ENCODE measurements around the gene CSTPP1. TPM values are rescaled to one million over a fixed set of nuclear protein-coding genes. Genes with fewer than 3 reads are reported as not detected.

Gene CSTPP1
- total RNA-seq, 1 donor from 2014 or later = 18.0 TPM

DNA sequence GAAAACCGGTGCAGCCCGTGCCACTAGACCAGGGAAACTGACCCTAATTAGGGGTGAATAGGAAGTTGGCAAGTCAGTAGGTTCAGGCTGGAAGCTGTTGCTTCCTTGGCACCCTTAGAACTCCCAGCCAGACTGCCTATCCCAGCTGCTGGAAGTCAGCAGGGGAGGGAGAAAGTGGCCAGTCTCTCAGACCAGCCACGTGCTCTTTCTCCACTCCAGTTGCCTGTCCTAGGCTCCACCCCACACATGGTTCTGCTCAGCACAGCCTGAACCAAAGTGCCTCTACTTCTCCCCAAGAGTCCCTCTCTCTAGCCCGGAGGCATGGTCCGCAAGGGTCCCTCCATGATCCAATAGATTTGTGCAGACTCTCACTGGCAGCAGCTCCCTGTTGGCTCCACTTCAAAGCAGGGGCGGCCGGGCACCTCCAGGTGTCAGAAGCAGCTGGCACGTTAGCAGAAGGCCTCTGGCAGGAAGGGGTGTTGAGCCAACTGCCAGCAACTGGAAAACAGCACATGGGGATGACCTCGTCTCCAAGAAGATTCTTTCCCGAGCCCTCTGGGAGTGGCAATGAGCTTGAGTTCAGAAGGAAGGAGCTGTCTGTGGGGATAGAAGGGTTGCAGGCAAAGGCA is 212.5 kb downstream of the CSTPP1 start:
- Mint-ChIP-seq H3K4me1 (peaks cover 6% of the 10 kb centered on the region), H3K27me3 (no peaks in the 10 kb centered on the region)
- intact Hi-C loops (cut with micrococcal nuclease) = no loop called here

DNA sequence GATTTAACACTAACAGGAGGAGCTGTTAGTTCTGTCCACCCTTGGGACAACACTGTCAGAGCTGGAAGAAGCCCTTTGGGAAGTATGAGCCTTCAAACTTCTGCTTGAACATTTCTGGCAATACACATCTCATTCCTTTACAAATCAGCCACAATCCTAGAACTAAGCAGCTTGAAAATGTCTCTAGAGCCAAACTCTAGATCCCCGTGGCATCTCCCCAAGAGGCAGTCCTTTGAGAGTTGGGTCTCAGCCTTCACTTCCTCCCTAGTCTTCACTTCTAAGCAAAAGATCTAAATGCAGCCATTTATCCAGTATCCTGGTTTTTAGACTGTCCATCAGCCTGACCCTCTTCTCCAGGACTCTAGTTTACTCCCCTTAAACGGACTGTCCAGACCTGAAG is 213.2 kb downstream of the CSTPP1 start:
- intact Hi-C loops (cut with micrococcal nuclease) = no loop called here
- Mint-ChIP-seq H3K4me3 (no peak overlapping the region), H3K36me3 (ENCODE audit: low read depth) (no peaks in the 10 kb centered on the region), H3K4me1 (peaks cover 7% of the 10 kb centered on the region), H3K9me3 (no peaks in the 10 kb centered on the region), H3K27me3 (no peaks in the 10 kb centered on the region), H3K27ac (no peak overlapping the region)
- no peak for DNase-seq

More for the DNA sequence above, 212.5 kb downstream of the CSTPP1 start:
- H3K36me3 Mint-ChIP-seq (ENCODE audit: low read depth) = no peaks in the 10 kb centered on the region
- H3K4me3 Mint-ChIP-seq = no peak overlapping the region
- no peak overlapping the region for H3K27ac Mint-ChIP-seq
- DNase-seq = no peak
- no peaks in the 10 kb centered on the region for H3K9me3 Mint-ChIP-seq

DNA sequence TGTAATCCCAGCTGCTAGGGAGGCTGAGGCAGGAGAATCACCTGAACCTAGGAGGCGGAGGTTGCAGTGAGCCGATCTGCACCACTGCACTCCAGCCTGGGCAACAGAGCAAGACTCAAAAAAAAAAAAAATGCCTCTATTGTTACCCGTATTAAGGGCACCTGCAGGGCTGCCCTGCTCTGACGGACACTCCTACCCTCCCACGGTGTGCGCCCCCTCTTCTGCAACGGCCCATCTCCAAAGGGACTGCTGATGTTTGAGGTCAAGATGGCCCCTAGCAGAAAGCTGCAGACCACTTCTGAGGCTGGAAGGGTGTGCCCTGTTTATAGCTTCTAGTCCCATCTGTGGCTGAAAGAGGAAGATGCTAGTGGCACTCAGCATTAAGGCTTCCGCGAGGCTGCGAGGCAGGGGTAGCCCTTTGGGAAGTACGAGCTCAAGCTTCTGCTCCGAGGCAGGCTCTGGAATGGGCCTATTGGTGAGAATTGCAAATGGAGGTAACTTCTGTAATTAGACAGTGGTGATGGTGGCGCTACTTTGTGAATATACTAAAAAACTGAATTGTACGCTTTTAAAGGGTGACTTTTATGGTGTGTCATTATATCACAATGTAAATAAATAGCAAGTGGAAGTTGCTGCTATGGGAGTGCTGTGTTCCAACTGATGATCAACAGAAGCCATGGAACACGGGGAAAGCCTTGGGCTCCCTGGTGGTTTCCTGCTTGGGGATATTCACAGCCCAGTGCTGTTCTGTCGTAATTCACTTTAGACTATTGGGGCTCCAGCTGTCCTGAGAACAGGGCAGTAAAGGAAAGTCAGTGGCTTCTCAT is 215.8 kb downstream of the CSTPP1 start:
- intact Hi-C loops (cut with micrococcal nuclease) = no loop called here
- H3K9me3 Mint-ChIP-seq = no peaks in the 10 kb centered on the region
- peaks cover 16% of the 10 kb centered on the region for H3K4me1 Mint-ChIP-seq

DNA sequence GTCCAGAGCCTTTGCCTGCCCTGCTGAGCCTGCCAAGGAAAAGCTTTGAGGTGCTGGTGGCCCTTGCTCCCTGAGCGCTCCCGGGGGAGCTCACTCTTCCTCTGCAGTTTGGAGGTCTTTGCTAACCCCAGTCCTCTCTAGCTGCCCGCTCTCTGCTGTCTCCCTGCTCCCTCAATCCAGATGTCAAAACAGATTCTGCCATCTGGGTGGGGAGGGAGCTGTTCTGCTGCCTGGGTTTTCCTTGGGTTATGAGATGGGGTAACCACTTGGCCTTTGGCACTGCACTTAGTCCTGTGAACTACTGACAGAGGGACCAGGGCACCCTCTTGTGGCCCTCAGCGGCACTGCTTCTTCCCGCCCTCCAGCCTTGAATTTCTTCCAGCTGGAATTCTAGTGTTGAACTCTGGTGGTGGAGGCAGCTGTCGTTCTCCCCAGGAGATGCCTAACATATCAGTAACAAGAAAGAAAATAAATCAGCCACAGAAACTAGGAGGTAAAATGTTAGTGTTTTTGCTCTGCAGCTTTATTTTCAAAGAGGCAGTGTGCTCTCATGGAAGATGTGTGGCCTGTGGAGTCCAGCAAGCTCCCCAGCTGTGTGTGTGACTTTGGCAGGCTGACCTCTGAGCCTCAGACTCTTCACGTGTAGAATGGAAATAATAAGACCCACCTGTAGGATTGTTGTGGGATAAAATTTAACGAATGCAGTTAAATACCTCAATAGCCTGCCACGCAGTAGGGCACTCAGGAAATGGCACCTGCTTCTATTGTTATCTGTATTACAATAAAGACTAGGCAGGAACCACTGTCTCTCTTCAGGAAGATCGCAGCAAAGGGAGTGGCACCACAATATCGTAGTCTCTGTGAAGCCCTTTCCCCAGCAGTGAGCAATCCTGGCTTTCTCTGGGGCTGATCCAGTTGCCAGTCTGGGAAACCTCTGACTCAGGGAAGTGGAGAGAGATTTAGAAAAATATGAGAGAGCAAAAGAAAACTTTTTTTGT is 216.7 kb downstream of the CSTPP1 start:
- H3K27ac Mint-ChIP-seq = no peak overlapping the region

More for the DNA sequence above, 215.8 kb downstream of the CSTPP1 start:
- no peak overlapping the region for H3K4me3 Mint-ChIP-seq
- H3K27me3 Mint-ChIP-seq = no peaks in the 10 kb centered on the region
- no peak for DNase-seq
- no peak overlapping the region for H3K27ac Mint-ChIP-seq
- no peaks in the 10 kb centered on the region for H3K36me3 Mint-ChIP-seq (ENCODE audit: low read depth)

DNA sequence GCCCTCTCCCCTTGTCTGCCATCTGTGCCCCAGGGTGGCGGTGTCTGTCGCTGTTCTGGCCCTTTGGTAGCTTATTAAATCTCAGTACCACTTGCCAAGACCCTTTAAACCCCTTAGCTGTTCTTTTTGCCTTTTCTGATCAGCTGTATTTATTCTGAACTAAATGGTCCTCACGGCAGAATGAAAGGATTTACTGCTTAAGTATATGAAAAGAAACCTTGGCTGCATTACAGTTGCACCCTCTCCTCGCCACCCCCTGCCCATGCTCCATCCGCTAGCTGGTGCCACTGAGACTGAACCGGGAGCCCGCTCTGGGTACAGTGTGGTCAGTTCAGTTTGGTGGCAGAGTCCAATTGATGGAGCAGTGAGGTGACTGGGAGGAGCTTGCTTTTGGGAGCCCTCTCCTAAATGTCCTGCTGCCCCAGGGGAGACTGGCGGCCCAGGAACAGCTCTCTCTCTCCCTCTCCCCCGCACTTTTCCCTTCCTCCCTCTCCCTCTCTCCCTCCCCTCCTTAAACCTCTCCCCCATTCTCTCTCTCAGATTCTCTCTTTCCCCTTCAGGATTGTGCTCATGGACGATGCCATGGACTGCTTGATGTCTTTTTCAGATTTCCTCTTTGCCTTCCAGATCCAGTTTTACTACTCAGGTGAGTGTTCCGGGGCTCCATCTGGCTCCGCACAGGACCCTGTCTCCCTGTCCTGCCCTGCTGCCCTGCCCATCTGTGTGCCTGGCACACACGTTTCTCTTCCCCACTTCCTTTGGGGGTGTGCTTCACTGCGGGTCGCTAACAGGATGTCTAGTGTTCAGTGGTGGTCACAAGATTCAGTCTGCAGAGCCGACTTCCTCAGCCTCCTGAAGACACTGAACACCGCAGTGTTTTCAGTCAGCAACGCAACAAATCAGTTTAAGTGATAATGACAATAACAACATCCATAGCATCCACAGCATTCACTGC is 218.3 kb downstream of the CSTPP1 start:
- DNase-seq = peak; percentile 76
- Mint-ChIP-seq H3K4me3 (peak overlapping the region; percentile 50), H3K36me3 (ENCODE audit: low read depth) (no peaks in the 10 kb centered on the region), H3K9me3 (no peaks in the 10 kb centered on the region), H3K27me3 (no peaks in the 10 kb centered on the region), H3K4me1 (peaks cover 16% of the 10 kb centered on the region), H3K27ac (peak overlapping the region; percentile 51)
- intact Hi-C loops (cut with micrococcal nuclease) = no loop called here

More for the DNA sequence above, 216.7 kb downstream of the CSTPP1 start:
- H3K27me3 Mint-ChIP-seq = no peaks in the 10 kb centered on the region
- peaks cover 16% of the 10 kb centered on the region for H3K4me1 Mint-ChIP-seq
- intact Hi-C loops (cut with micrococcal nuclease) = loop anchor here (1.0 kb wide), 2 partner anchors 233 to 264 kb away; no protein-coding TSS in a partner anchor
- H3K9me3 Mint-ChIP-seq = no peaks in the 10 kb centered on the region
- no peak overlapping the region for H3K4me3 Mint-ChIP-seq
- no peaks in the 10 kb centered on the region for H3K36me3 Mint-ChIP-seq (ENCODE audit: low read depth)
- DNase-seq = peak; percentile 87

DNA sequence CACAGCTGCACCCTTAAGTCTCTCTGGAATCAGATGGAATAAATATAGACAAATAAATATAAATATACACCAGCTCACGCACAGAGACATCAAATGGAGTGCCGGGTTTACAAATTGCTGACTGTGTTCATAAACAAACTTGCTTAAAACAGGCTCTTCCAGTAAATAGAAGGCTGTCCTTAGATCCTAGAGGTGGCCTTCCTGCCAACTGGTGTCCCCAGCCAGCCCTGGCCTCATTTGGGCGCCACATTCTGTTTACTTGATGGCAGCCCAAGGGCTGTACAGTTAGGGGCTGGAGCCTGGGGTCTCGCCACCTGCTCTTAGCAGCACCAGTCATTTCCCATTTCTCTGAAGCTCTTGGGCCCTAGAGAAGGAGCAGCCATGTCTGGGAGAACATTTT is 219.3 kb downstream of the CSTPP1 start:
- H3K4me3 Mint-ChIP-seq = no peak overlapping the region
- H3K9me3 Mint-ChIP-seq = no peaks in the 10 kb centered on the region
- H3K4me1 Mint-ChIP-seq = peaks cover 16% of the 10 kb centered on the region
- no peak overlapping the region for H3K27ac Mint-ChIP-seq
- no peak for DNase-seq
- intact Hi-C loops (cut with micrococcal nuclease) = no loop called here
- H3K27me3 Mint-ChIP-seq = no peaks in the 10 kb centered on the region
- H3K36me3 Mint-ChIP-seq (ENCODE audit: low read depth) = no peaks in the 10 kb centered on the region

DNA sequence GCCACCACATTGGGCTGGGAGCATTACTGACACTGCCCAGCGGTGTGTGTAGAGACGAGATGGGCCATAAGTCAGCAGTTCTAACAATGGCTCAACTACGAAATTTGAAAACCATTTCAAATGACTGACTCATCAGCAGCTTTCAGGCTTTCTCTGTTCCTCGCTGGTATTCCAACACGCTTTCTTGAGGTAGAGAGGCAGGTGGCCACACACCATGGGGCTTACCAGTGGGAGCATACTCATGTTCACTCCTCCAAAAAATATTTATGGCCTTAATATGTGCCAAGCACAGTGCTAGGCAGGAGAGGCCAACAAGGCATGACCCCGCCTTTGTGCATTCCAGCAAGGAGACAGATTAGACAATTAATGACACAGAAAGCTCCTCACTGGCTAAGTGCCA is 219.8 kb downstream of the CSTPP1 start:
- H3K27ac Mint-ChIP-seq = no peak overlapping the region
- intact Hi-C loops (cut with micrococcal nuclease) = no loop called here
- H3K9me3 Mint-ChIP-seq = no peaks in the 10 kb centered on the region
- H3K4me3 Mint-ChIP-seq = no peak overlapping the region
- H3K36me3 Mint-ChIP-seq (ENCODE audit: low read depth) = no peaks in the 10 kb centered on the region
- H3K27me3 Mint-ChIP-seq = no peaks in the 10 kb centered on the region
- peaks cover 16% of the 10 kb centered on the region for H3K4me1 Mint-ChIP-seq
- no peak for DNase-seq

DNA sequence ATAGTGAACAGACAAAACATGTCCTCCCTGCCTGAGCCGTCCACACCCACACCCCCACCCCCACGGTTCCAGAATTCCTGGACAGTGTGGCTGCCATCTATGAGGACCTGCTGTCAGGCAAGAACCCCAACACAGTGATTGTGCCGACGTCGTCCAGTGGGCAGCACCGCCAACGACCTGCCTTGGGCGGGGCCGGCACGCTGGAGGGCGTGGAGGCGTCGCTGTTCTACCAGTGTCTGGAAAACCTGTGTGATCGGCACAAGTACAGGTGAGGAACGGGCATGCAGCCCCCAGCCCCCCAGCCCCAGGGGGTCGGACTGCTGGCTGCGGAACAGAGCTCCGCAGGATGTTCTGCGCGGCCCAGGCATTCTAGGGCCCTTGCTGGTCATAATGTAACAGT is 220.4 kb downstream of the CSTPP1 start:
- H3K4me3 Mint-ChIP-seq = no peak overlapping the region
- H3K4me1 Mint-ChIP-seq = peaks cover 16% of the 10 kb centered on the region

DNA sequence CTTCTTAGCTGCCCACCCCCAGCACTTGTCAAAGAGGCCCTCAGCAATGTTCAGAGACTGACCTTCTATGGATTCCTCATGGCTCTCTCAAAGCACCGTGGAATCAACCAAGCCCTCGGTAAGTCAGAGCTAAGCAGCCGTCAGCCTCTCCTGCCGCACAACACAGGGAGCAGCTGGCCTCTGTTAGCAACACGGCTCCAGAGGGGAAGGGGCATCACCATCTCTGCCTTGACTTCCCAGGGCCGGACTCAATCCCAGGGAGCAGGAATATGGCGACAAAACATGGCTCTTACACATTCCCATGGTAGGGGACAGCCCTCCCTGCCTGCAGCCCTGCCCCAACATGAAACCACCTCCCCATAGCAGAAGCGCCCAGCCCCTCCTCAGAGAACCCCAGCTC is 221.2 kb downstream of the CSTPP1 start:
- Mint-ChIP-seq H3K27ac (no peak overlapping the region), H3K27me3 (no peaks in the 10 kb centered on the region), H3K9me3 (no peaks in the 10 kb centered on the region), H3K4me1 (peaks cover 16% of the 10 kb centered on the region), H3K4me3 (no peak overlapping the region), H3K36me3 (ENCODE audit: low read depth) (no peaks in the 10 kb centered on the region)
- intact Hi-C loops (cut with micrococcal nuclease) = no loop called here
- no peak for DNase-seq

More for the DNA sequence above, 220.4 kb downstream of the CSTPP1 start:
- no peak overlapping the region for H3K27ac Mint-ChIP-seq
- peak; percentile 50 for DNase-seq
- no peaks in the 10 kb centered on the region for H3K27me3 Mint-ChIP-seq
- H3K9me3 Mint-ChIP-seq = no peaks in the 10 kb centered on the region
- intact Hi-C loops (cut with micrococcal nuclease) = no loop called here
- H3K36me3 Mint-ChIP-seq (ENCODE audit: low read depth) = no peaks in the 10 kb centered on the region

DNA sequence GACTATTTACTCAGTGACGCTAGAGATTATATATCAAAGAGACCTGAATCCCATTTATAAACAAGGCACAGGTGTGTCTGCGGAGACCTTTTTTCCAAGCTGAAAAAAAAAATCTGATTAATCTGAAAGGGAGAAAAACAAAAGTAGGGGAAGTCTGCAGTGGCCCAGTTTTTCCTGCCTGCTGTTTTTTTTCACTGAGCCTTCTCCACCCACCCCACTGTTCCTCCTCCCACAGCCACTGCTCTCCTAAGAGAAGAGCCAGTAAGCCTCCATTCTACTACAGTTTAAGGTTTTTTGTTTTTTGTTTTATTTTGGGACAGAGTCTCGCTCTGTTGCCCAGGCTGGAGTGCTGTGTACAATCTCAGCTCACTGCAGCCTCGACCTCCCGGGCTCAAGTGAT is 221.7 kb downstream of the CSTPP1 start:
- DNase-seq = no peak
- Mint-ChIP-seq H3K27ac (no peak overlapping the region), H3K4me1 (peaks cover 12% of the 10 kb centered on the region), H3K9me3 (no peaks in the 10 kb centered on the region), H3K4me3 (no peak overlapping the region), H3K27me3 (no peaks in the 10 kb centered on the region), H3K36me3 (ENCODE audit: low read depth) (no peaks in the 10 kb centered on the region)
- intact Hi-C loops (cut with micrococcal nuclease) = no loop called here

DNA sequence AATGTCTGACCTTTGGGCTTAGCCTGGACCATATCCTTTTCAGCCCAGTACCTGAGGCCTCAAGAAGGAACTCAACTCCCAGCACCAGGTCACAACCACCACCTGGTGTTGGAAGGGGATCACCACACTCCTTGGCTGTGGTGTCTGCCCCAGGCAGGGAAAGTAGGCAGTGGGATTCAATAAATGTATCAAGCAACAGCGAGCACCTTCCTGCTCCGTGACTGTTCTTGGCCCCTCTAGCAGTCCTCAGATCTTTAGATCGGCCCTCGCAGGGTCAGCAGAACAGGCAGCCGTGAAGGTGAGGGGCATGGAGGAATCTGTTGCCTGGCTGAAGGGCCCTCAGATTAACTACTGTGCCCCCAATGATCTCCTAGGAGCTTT is 224.2 kb downstream of the CSTPP1 start:
- no peak for DNase-seq
- H3K27me3 Mint-ChIP-seq = no peaks in the 10 kb centered on the region
- no peaks in the 10 kb centered on the region for H3K9me3 Mint-ChIP-seq
- H3K36me3 Mint-ChIP-seq (ENCODE audit: low read depth) = peaks cover 9% of the 10 kb centered on the region
- H3K4me1 Mint-ChIP-seq = no peaks in the 10 kb centered on the region
- no peak overlapping the region for H3K4me3 Mint-ChIP-seq
- intact Hi-C loops (cut with micrococcal nuclease) = loop anchor here (1.0 kb wide), 1 partner anchor 271 kb away; no protein-coding TSS in a partner anchor
- H3K27ac Mint-ChIP-seq = no peak overlapping the region

DNA sequence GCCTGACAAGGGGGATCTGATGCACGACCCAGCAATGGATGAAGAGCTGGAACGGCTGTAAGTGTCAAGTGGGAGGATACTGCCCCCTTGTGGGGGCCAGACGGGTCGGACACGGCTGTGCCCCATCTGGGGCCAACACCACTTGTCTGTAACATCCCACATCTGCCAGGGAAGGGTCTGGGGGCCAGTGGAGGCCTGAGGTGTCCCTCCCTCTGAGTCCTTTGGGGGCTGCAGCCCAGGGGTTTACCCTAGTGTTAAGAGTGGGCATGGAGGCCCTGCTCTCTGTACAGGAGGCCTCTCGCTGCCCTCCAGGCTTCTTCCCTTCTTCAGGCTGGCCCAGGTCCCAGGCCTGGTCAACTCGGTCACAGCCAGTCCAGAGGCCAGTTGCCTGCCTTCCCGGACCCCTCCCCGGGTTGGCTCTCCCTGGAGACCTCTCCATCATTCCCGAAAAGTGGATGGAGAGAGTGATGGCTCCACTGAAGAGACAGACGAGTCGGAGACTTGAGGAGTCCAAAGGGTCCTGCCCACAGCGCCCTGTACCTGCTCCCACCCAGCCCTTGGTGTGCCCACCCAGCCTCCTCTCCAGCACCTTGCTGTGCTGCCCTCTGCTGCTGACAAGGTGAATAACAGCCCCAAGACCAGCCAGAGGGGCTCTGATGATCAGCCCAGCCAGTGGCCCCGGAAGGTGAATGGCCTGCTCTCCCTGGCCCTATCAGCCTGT is 224.7 kb downstream of the CSTPP1 start:
- intact Hi-C loops (cut with micrococcal nuclease) = loop anchor here (1.0 kb wide), 1 partner anchor 272 kb away; no protein-coding TSS in a partner anchor
- no peaks in the 10 kb centered on the region for H3K4me1 Mint-ChIP-seq

More for the DNA sequence above, 224.7 kb downstream of the CSTPP1 start:
- no peak overlapping the region for H3K27ac Mint-ChIP-seq
- H3K36me3 Mint-ChIP-seq (ENCODE audit: low read depth) = peaks cover 12% of the 10 kb centered on the region
- peak; percentile 87 for DNase-seq
- no peaks in the 10 kb centered on the region for H3K9me3 Mint-ChIP-seq
- H3K4me3 Mint-ChIP-seq = no peak overlapping the region
- no peaks in the 10 kb centered on the region for H3K27me3 Mint-ChIP-seq

Measured in activated CD4-positive, alpha-beta T cell treated with anti-CD3 and anti-CD28 coated beads, Interleukin-2, amount 10 ng/mL, durations not matched to agents 24 days and 14 days (primary cell).